Gastrocnemius medialis (tissue), 4 donors: ENCODE data around the gene ARL14EPL. TPM values are rescaled to one million over a fixed set of nuclear protein-coding genes. Genes with fewer than 3 reads are reported as not detected.

Experiments
- ATAC-seq, 2 donors: fragments of 150-250 bp; one replicate each; pipeline ENCODE4 v1.9.1; 2016
- DNase-seq, 2 donors: peaks; one replicate each; pipeline ENCODE4 v3.0.0-alpha.2; 2019
- H3K27ac ChIP-seq, 4 donors: fragments of 200-600 bp; sonication (generic); 1 replicate in 1 of 4; 2 replicates in 3 of 4; pipeline ENCODE4 v1.5.1; 2016 to 2018; ENCODE audit warnings: mild to moderate bottlenecking in 2 of 4, moderate library complexity in 1 of 4
- H3K27me3 ChIP-seq, 3 donors: fragments of 200-600 bp; sonication (generic) in 2 of 3; 1 replicate in 1 of 3; 2 replicates in 2 of 3; pipeline versions ENCODE4 v1.5.1 to v1.6.0; 2016 to 2019; ENCODE audit warnings: mild to moderate bottlenecking in 1 of 3, moderate library complexity in 1 of 3
- H3K36me3 ChIP-seq, 2 donors: fragments of 200-600 bp; sonication (generic) in 1 of 2; one replicate each; pipeline ENCODE4 v1.5.1; 2017 to 2018
- H3K4me1 ChIP-seq, 2 donors: fragments of 200-600 bp; sonication (generic) in 1 of 2; one replicate each; pipeline ENCODE4 v1.5.1; 2016 to 2017; ENCODE audit warnings: mild to moderate bottlenecking in 2 of 2
- H3K4me3 ChIP-seq, 4 donors: fragments of 200-600 bp; sonication (generic) in 3 of 4; 1 replicate in 1 of 4; 2 replicates in 3 of 4; pipeline ENCODE4 v1.5.1; 2016 to 2019; ENCODE audit warnings: mild to moderate bottlenecking in 2 of 4
- H3K9me3 ChIP-seq, 3 donors: fragments of 200-600 bp; sonication (generic) in 2 of 3; 1 replicate in 1 of 3; 2 replicates in 2 of 3; pipeline ENCODE4 v1.5.1; 2016 to 2019
- POLR2A ChIP-seq, 2 donors: fragments of 450-650 bp; IDR thresholded peaks; one replicate each; pipeline ENCODE4 v1.6.1; 2017; ENCODE audit warnings: antibody characterized with exemption in 2 of 2, mild to moderate bottlenecking in 2 of 2, moderate library complexity in 2 of 2
- in situ Hi-C, 4 donors: fragments of 200-750 bp; cut with MboI; loops; one replicate each; pipeline versions ENCODE4 v1.15.0 to v1.8.0; 2017; ENCODE audit warnings: low sequenced_read_pairs in 4 of 4
- intact Hi-C: fragments of 100-400 bp; cut with DNase I; formaldehyde crosslinking; loops from one replicate; pipeline ENCODE4 v1.15.1; 2023; ENCODE audit warnings: low total_unique reads
- total RNA-seq, 4 donors: library from RNA; depleted of rRNA; stranded (reverse); fragments of >200 nt; gene quantifications; one replicate each; pipeline versions ENCODE4 v1.1.0 to v1.2.3, GENCODE V29; 2016
- TF ChIP-seq, protein P1 (sequence below), 5 experiments: fragments of 450-650 bp in 3 of 5; fragments of 200-600 bp in 2 of 5; sonication (generic) in 2 of 5; IDR thresholded peaks in 4 of 5; conservative IDR thresholded peaks in 1 of 5; 1 replicate in 4 of 5; 2 replicates in 1 of 5; pipeline ENCODE4 v1.5.1; 2016 to 2019; ENCODE audit warnings: antibody characterized with exemption in 5 of 5, mild to moderate bottlenecking in 3 of 5, moderate library complexity in 3 of 5

Gene ARL14EPL
- total RNA-seq, 4 donors from 2014 or later = 0.11 to 0.82 TPM; not detected in 2

DNA sequence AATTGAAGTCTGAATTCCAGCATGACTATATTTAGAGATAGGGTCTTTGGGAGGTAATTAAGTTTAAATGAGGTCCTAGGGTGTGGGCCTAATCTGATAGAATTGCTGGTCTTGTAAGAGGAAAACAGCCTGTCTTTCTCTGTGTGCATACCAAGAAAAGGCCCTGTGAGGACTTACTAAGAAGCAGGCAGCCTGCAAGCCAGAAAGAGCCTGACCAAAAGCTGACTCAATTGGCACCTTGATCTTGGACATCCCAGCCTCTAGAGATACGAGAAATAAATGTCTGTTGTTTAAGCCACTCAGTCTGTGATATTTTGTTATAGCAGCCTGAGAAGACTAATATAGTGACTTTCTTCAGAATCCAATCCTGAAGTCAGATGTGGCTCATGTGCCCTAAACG lies 14.6 kb downstream of the ARL14EPL start:
- intact Hi-C loops (no loop called here), in situ Hi-C loops (no loop called here)
- DNase-seq (no peak), ATAC-seq (no peak)
- Histone ChIP-seq H3K27ac (no peak overlapping the region), H3K4me3 (no peak overlapping the region), H3K9me3 (no peaks in the 10 kb centered on the region), H3K4me1 (no peaks in the 10 kb centered on the region), H3K36me3 (no peaks in the 10 kb centered on the region), H3K27me3 (no peaks in the 10 kb centered on the region)
- TF ChIP-seq, protein P1, sequence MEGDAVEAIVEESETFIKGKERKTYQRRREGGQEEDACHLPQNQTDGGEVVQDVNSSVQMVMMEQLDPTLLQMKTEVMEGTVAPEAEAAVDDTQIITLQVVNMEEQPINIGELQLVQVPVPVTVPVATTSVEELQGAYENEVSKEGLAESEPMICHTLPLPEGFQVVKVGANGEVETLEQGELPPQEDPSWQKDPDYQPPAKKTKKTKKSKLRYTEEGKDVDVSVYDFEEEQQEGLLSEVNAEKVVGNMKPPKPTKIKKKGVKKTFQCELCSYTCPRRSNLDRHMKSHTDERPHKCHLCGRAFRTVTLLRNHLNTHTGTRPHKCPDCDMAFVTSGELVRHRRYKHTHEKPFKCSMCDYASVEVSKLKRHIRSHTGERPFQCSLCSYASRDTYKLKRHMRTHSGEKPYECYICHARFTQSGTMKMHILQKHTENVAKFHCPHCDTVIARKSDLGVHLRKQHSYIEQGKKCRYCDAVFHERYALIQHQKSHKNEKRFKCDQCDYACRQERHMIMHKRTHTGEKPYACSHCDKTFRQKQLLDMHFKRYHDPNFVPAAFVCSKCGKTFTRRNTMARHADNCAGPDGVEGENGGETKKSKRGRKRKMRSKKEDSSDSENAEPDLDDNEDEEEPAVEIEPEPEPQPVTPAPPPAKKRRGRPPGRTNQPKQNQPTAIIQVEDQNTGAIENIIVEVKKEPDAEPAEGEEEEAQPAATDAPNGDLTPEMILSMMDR (IDR thresholded peaks at IDR 0.05 in 4 of 5, conservative IDR thresholded peaks at IDR 0.05 in 1 of 5) = no peak
- no peak for TF ChIP-seq POLR2A (IDR thresholded peaks at IDR 0.05)

DNA sequence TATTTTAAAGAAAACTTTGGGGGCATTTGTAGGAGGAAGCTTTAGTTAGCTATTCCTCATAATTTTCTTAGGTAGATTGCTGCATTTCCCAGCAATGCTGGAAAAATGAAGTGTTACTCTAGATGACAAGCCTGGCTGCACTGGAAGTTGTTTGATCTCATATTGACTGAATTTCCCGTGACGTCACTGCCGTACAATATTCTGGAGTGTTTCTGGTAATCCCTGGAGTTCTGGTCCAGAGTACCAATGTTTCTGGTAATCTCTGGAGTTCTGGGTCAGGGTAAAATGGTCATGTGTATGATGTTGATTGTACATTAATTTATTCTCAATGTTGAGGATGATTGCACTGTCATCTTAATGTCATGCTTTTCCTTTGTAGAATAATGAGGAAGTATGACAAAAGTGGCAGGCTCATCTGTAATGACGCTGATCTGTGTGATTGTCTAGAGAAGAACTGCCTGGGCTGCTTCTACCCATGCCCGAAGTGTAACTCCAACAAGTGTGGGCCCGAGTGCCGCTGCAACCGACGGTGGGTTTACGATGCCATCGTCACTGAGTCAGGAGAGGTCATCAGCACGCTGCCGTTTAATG lies 26.2 kb downstream of the ARL14EPL start:
- H3K4me3 ChIP-seq = no peak overlapping the region
- H3K36me3 ChIP-seq = no peaks in the 10 kb centered on the region
- DNase-seq (no peak), ATAC-seq (no peak)
- intact Hi-C loops = no loop called here
- in situ Hi-C loops = loop anchor here in 2 of 4 donors (25.0 kb wide), 2 partner anchors 171 to 771 kb away; partner anchors contain the start of gene CCDC112 (in 1 of the 2)
- H3K4me1 ChIP-seq = no peaks in the 10 kb centered on the region
- H3K9me3 ChIP-seq = no peaks in the 10 kb centered on the region
- TF ChIP-seq POLR2A (IDR thresholded peaks at IDR 0.05) = no peak
- TF ChIP-seq, protein P1 (IDR thresholded peaks at IDR 0.05 in 4 of 5, conservative IDR thresholded peaks at IDR 0.05 in 1 of 5) = no peak
- no peak overlapping the region for H3K27ac ChIP-seq
- no peaks in the 10 kb centered on the region for H3K27me3 ChIP-seq

GRCh38 chr5:116062352-116062751 lies 30.1 kb downstream of the ARL14EPL start:
- no peak for DNase-seq
- Histone ChIP-seq H3K4me1 (no peaks in the 10 kb centered on the region), H3K9me3 (no peaks in the 10 kb centered on the region), H3K27ac (no peak overlapping the region), H3K27me3 (peaks cover 0 to 3% (median 0%) of the 10 kb centered on the region in 3 donors), H3K36me3 (no peaks in the 10 kb centered on the region), H3K4me3 (no peak overlapping the region)
- intact Hi-C loops = no loop called here
- in situ Hi-C loops = loop anchor here in 2 of 4 donors (25.0 kb wide), 2 partner anchors 175 to 775 kb away; partner anchors contain the start of gene CCDC112 (in 1 of the 2)
- TF ChIP-seq, protein P1 (IDR thresholded peaks at IDR 0.05 in 4 of 5, conservative IDR thresholded peaks at IDR 0.05 in 1 of 5) = no peak
- TF ChIP-seq POLR2A (IDR thresholded peaks at IDR 0.05) = no peak
- no peak for ATAC-seq

DNA sequence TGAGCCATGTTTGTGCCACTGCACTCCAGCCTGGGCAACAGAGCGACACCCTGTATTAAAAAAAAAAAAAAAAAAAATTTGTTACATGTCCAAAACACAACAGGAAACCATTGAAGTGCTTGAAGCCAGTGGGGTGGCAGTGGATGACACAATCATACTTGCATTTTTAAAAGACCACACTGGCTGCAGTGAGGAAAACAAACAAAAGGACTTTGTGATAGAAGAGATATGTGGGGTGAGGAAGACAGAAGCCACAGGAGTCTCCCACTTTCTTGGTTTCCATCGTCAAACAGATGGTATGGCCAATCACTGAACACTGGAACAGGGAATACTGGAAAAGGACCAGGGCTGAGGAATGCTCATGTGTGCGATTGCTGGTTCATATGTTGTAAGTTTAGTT lies 31.7 kb downstream of the ARL14EPL start:
- no peaks in the 10 kb centered on the region for H3K4me1 ChIP-seq
- no peak for ATAC-seq
- no peak overlapping the region for H3K4me3 ChIP-seq
- H3K27ac ChIP-seq = no peak overlapping the region
- no peaks in the 10 kb centered on the region for H3K36me3 ChIP-seq
- DNase-seq = no peak
- H3K9me3 ChIP-seq = no peaks in the 10 kb centered on the region
- TF ChIP-seq, protein P1 (IDR thresholded peaks at IDR 0.05 in 4 of 5, conservative IDR thresholded peaks at IDR 0.05 in 1 of 5) = no peak
- TF ChIP-seq POLR2A (IDR thresholded peaks at IDR 0.05) = no peak
- peaks cover 0 to 3% (median 0%) of the 10 kb centered on the region in 3 donors for H3K27me3 ChIP-seq
- in situ Hi-C loops = loop anchor here in 2 of 4 donors (25.0 kb wide), 2 partner anchors 177 to 777 kb away; partner anchors contain the start of gene CCDC112 (in 1 of the 2)
- intact Hi-C loops = no loop called here
